ENCODE results near the gene MARCHF4. TPM values are rescaled to one million over a fixed set of nuclear protein-coding genes. Genes with fewer than 3 reads are reported as not detected.

Gene MARCHF4
- total RNA-seq, 6 experiments from 2014 or later = 44.9 to 70.3 (median 48.2) TPM

DNA sequence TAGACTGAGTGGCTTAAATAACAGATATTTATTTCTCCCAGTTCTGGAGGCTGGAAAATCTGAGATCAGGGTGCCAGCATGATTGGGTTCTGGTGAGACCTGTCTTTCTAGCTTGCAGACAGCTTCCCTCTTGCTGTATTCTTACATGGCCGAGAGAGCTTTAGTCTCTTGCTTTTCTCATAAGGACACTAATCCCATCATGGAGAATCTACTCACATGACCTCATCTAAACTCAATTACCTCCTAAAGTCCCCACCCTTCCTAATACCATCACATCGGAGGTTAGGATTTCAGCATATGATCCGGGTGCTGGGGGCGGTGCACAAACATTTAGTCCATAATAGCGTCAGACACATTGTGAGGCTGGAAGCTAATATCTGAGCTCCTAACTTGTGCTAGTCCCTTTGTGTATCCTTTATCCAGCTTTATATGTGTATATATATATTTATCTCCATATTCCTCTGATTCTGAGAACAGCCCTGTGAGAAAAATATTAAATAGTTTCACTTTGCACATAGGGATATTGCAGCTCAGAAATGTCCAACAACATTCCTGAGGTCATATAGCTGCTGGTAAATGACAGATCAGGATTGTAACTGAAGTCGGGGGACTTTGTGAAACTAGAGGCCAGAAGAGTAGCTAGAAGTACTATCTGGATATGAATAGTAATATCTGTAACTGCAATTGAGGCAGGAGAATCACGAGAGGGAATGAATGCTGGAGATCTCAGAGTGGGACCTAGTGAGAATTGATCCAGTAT lies 28.9 kb downstream of the MARCHF4 start:
- H3K4me3 Mint-ChIP-seq = peak overlapping the region; percentile 61

GRCh38 chr2:216341121-216341520 lies 31.2 kb downstream of the MARCHF4 start:
- Mint-ChIP-seq H3K9me3 (no peaks in the 10 kb centered on the region), H3K36me3 (ENCODE audit: low read depth) (peaks cover 35% of the 10 kb centered on the region), H3K4me3 (peak overlapping the region; percentile 66; the same call in 1 of the 2 replicates), H3K4me1 (ENCODE audit: low read depth) (peaks cover 90% of the 10 kb centered on the region), H3K27ac (peak overlapping the region; percentile 92), H3K27me3 (ENCODE audit: insufficient read depth) (peaks cover 1% of the 10 kb centered on the region; the same call in 1 of the 2 replicates)
- no peak for DNase-seq
- TF ChIP-seq, protein P1, sequence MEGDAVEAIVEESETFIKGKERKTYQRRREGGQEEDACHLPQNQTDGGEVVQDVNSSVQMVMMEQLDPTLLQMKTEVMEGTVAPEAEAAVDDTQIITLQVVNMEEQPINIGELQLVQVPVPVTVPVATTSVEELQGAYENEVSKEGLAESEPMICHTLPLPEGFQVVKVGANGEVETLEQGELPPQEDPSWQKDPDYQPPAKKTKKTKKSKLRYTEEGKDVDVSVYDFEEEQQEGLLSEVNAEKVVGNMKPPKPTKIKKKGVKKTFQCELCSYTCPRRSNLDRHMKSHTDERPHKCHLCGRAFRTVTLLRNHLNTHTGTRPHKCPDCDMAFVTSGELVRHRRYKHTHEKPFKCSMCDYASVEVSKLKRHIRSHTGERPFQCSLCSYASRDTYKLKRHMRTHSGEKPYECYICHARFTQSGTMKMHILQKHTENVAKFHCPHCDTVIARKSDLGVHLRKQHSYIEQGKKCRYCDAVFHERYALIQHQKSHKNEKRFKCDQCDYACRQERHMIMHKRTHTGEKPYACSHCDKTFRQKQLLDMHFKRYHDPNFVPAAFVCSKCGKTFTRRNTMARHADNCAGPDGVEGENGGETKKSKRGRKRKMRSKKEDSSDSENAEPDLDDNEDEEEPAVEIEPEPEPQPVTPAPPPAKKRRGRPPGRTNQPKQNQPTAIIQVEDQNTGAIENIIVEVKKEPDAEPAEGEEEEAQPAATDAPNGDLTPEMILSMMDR (IDR thresholded peaks at IDR 0.05) = no peak

More for the DNA sequence above, 28.9 kb downstream of the MARCHF4 start:
- no peak for DNase-seq
- TF ChIP-seq, protein P1 (IDR thresholded peaks at IDR 0.05) = no peak
- H3K9me3 Mint-ChIP-seq = no peaks in the 10 kb centered on the region
- peaks cover 90% of the 10 kb centered on the region for H3K4me1 Mint-ChIP-seq (ENCODE audit: low read depth)
- H3K36me3 Mint-ChIP-seq (ENCODE audit: low read depth) = peaks cover 35% of the 10 kb centered on the region
- peak overlapping the region; percentile 82 for H3K27ac Mint-ChIP-seq
- H3K27me3 Mint-ChIP-seq (ENCODE audit: insufficient read depth) = peaks cover 1% of the 10 kb centered on the region; the same call in 1 of the 2 replicates

GRCh38 chr2:216340280-216340631 lies 32.0 kb downstream of the MARCHF4 start:
- peak overlapping the region; percentile 66; the same call in 1 of the 2 replicates for H3K4me3 Mint-ChIP-seq
- H3K4me1 Mint-ChIP-seq (ENCODE audit: low read depth) = peaks cover 88% of the 10 kb centered on the region
- peaks cover 36% of the 10 kb centered on the region for H3K36me3 Mint-ChIP-seq (ENCODE audit: low read depth)
- no peak for DNase-seq
- TF ChIP-seq, protein P1 (IDR thresholded peaks at IDR 0.05) = no peak
- H3K9me3 Mint-ChIP-seq = no peaks in the 10 kb centered on the region
- H3K27ac Mint-ChIP-seq = peak overlapping the region; percentile 92
- H3K27me3 Mint-ChIP-seq (ENCODE audit: insufficient read depth) = peaks cover 1% of the 10 kb centered on the region; the same call in 1 of the 2 replicates

- Mint-ChIP-seq H3K4me1 (ENCODE audit: low read depth) (peaks cover 86% of the 10 kb centered on the region), H3K27ac (peak overlapping the region; percentile 92), H3K9me3 (no peaks in the 10 kb centered on the region), H3K36me3 (ENCODE audit: low read depth) (peaks cover 35% of the 10 kb centered on the region), H3K4me3 (peak overlapping the region; percentile 66), H3K27me3 (ENCODE audit: insufficient read depth) (peaks cover 1% of the 10 kb centered on the region; the same call in 1 of the 2 replicates)
- TF ChIP-seq, protein P1 (IDR thresholded peaks at IDR 0.05) = peak; percentile 43
- DNase-seq = peak; percentile 37
Observed at GRCh38 chr2:216339456-216340279, 32.6 kb downstream of the MARCHF4 start.

GRCh38 chr2:216335252-216335651 lies 37.0 kb downstream of the MARCHF4 start:
- Mint-ChIP-seq H3K36me3 (ENCODE audit: low read depth) (peaks cover 42% of the 10 kb centered on the region), H3K27ac (no peak overlapping the region), H3K4me3 (no peak overlapping the region), H3K27me3 (ENCODE audit: insufficient read depth) (no peaks in the 10 kb centered on the region; the same call in 1 of the 2 replicates), H3K4me1 (ENCODE audit: low read depth) (peaks cover 45% of the 10 kb centered on the region), H3K9me3 (no peaks in the 10 kb centered on the region)
- TF ChIP-seq, protein P1 (IDR thresholded peaks at IDR 0.05) = no peak
- DNase-seq = no peak
